BJ (cell line): ENCODE measurements around the gene COL27A1. TPM values are rescaled to one million over a fixed set of nuclear protein-coding genes. Genes with fewer than 3 reads are reported as not detected.
"Not testable (repeated sequence)": the region's sequence is repeated elsewhere in the genome, so short reads cannot be mapped to it uniquely, and the experiment has no call there.

Source experiments
- CTCF ChIA-PET: fragments of 350-600 bp; formaldehyde crosslinking; extraction: SDS; loops from one replicate; lab custom pipeline; 2021; ENCODE audit warnings: antibody characterized with exemption, inconsistent platforms; lab: Yijun Ruan, JAX
- POLR2A ChIA-PET: fragments of 300-600 bp; sonication (Branson Sonifier 250); formaldehyde crosslinking; extraction: SDS; loops from one replicate; lab custom pipeline; 2021; ENCODE audit warnings: antibody characterized with exemption; lab: Charles Lee
- DNase-seq: peaks from one replicate; pipeline ENCODE4 v3.0.0-alpha.2; 2011; ENCODE audit warnings: low read depth
- H3K27me3 ChIP-seq: 2 replicates; pipeline ENCODE4 v1.6.0; 2011; ENCODE audit warnings: low read length; ENCODE audit not compliant: control insufficient read depth, insufficient read depth
- H3K36me3 ChIP-seq: 2 replicates; pipeline ENCODE4 v1.5.1; 2011; ENCODE audit warnings: low read length; ENCODE audit not compliant: control insufficient read depth, insufficient read depth
- H3K4me3 ChIP-seq: 2 replicates; pipeline ENCODE4 v1.5.1; 2011; ENCODE audit warnings: low read depth, mild to moderate bottlenecking, control low read depth, low read length
- polyA plus RNA-seq: library from polyadenylated mRNA; depleted of rRNA; stranded (reverse); fragments of >200 nt; gene quantifications from 2 replicates; pipeline ENCODE4 v1.2.3, GENCODE V29; 2011
- TF ChIP-seq, protein P1 (sequence below): IDR thresholded peaks from 2 replicates; pipeline ENCODE4 v1.5.1; 2011; ENCODE audit warnings: low read depth, mild to moderate bottlenecking, control low read depth, inconsistent platforms, low read length, moderate library complexity; ENCODE audit not compliant: insufficient read depth

COL27A1 gene
- polyA plus RNA-seq, 1 experiment, result 16.6 TPM

DNA sequence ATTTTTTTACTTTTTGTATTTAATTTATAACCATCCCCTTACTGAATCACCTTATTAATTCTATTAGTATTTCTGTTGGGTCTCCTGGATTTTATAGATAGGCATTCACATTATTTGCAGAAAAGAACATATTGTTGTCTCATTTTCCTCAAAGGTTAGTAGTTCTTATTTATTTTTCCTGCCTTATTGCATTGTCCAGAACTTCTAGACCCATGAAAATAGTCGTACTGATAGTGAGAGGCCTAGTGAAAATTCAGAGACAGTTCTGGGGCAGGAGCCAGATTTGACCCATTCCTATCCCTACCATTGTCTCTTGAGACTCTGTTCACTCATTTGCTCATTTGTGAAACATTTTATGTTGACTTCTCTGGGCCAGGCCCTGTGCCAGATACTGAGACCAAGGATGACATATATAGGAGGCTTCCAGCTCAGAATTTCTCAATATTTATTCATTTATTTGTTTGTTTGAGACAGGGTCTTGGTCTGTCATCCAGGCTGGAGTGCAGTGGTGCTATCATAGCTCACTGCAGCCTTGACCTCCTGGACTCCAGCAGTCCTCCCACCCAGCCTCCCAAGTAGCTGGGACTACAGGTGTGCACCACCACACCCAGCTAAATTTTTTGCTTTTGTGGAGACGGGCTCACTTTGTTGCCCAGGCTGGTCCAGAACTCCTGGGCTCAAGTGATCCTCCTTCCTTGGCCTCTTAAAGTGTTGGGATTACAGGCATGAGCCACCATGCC is 34.7 kb downstream of the COL27A1 start:
- ChIA-PET CTCF (no interaction called here), POLR2A (no interaction called here)
- Histone ChIP-seq H3K27me3 (no peaks in the 10 kb centered on the region), H3K36me3 (peaks cover 19% of the 10 kb centered on the region), H3K4me3 (no peak overlapping the region)
- TF ChIP-seq, protein P1, sequence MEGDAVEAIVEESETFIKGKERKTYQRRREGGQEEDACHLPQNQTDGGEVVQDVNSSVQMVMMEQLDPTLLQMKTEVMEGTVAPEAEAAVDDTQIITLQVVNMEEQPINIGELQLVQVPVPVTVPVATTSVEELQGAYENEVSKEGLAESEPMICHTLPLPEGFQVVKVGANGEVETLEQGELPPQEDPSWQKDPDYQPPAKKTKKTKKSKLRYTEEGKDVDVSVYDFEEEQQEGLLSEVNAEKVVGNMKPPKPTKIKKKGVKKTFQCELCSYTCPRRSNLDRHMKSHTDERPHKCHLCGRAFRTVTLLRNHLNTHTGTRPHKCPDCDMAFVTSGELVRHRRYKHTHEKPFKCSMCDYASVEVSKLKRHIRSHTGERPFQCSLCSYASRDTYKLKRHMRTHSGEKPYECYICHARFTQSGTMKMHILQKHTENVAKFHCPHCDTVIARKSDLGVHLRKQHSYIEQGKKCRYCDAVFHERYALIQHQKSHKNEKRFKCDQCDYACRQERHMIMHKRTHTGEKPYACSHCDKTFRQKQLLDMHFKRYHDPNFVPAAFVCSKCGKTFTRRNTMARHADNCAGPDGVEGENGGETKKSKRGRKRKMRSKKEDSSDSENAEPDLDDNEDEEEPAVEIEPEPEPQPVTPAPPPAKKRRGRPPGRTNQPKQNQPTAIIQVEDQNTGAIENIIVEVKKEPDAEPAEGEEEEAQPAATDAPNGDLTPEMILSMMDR, result no peak
- DNase-seq, result no peak

DNA sequence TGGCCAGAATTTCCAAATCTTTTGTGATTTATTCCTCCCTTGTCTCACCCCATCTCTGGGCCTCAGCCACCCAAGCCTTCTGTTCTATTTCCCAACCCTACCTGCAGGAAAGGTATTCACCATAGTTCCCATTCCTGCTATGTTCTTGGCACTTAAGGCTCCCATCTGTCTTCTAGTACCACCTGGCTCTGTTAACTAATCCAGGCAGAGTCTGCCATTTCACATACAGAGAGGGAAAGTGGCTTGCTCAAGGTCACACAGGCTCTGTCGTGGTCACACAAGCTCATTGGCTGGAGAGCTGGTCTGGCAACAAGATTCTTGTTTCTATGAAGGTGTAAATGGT is 35.2 kb downstream of the COL27A1 start:
- TF ChIP-seq, protein P1, result no peak
- H3K4me3 ChIP-seq, result no peak overlapping the region
- no peaks in the 10 kb centered on the region for H3K27me3 ChIP-seq
- no peak for DNase-seq
- CTCF ChIA-PET, result no interaction called here
- POLR2A ChIA-PET, result no interaction called here
- H3K36me3 ChIP-seq, result peaks cover 18% of the 10 kb centered on the region

DNA sequence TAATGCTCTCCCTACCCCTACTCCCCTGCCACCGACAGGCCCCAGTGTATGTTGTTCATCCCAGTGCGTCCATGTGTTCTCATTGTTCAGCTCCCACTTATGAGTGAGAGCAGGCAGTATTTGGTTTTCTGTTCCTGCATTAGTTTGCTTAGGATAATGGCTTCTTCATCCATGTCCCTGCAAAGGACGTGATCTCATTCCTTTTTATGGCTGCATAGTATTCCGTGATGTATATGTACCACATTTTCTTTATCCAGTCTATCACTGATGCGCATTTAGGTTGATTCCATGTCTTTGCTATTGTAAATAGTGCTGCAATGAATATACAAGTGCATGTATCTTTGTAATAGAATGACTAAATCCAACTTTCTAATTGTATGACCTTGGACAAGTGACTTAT is 36.1 kb downstream of the COL27A1 start:
- POLR2A ChIA-PET, DNase-seq, H3K27me3 ChIP-seq, H3K4me3 ChIP-seq: not testable (repeated sequence)
- H3K36me3 ChIP-seq, result peaks cover 18% of the 10 kb centered on the region
- CTCF ChIA-PET, result interaction anchor here (0.6 kb wide), 1 partner anchor 93 kb away, joined by 3 read pairs; no protein-coding TSS in a partner anchor

DNA sequence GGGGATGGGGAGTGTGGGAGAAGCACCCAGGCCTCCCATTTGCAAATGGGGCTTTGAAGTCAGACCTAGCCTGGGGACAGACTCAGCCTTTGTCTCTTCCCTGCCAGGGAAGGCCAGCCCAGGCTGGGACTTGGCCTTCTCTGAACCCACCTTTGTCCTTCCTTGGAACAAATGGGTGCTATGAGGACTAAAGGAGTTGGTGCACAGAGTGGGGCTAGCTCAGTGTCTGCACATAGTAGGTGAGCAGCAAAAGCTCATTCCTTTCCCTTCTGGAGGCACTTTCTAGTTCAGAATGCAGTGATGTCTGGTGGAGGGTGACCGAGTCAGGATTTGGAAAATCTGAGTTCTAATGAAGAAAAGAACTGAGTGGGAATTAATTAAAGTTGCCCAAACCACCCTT is 37.2 kb downstream of the COL27A1 start:
- no peak overlapping the region for H3K4me3 ChIP-seq
- peaks cover 15% of the 10 kb centered on the region for H3K36me3 ChIP-seq
- POLR2A ChIA-PET, result no interaction called here
- CTCF ChIA-PET, result no interaction called here
- no peaks in the 10 kb centered on the region for H3K27me3 ChIP-seq
- TF ChIP-seq, protein P1, result no peak
- DNase-seq, result no peak

DNA sequence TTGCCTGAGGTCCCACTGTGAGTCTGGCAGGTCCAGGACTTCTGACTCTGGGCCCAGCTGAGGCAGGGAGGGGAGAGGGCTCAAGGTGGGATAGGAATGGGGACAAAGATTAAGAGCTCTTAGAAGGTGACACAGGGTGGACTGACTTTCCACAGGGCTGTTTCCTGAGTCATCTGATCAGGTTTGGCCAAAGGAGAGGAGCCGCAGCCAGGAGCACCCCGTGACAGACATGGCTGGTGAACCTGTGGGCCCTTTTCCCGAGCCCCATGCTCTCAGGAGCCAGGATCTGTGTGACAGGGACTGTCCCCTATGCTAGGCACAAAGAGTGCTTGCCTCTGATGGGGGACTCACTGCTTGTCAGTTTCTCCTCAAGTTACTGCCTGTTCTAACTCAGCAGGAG is 37.8 kb downstream of the COL27A1 start:
- H3K27me3 ChIP-seq, result no peaks in the 10 kb centered on the region
- peaks cover 15% of the 10 kb centered on the region for H3K36me3 ChIP-seq
- DNase-seq, result no peak
- POLR2A ChIA-PET, result no interaction called here
- TF ChIP-seq, protein P1, result no peak
- no peak overlapping the region for H3K4me3 ChIP-seq
- CTCF ChIA-PET, result interaction anchor here (1.0 kb wide), 1 partner anchor 84 kb away, joined by 3 read pairs; no protein-coding TSS in a partner anchor

DNA sequence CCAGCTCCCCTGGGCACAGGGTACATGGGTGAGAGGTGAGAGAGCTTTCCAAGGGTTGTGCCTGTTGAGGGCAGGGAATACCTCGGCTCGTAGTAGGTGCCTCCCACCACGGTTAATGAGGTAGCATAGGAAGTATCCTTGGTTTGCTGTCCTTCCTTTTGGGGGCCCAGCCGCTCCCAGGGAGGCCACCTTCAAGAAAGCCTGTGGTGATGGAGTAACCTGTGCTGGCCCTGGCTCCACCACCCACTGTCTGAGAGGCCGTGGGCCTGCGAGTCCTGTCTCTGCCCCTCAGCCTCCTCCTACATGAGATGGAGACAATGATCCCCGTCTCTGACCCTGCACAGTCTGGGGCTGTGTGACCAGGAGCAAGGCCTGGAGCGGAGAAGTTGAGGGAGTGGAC is 40.8 kb downstream of the COL27A1 start:
- no peak overlapping the region for H3K4me3 ChIP-seq
- peaks cover 14% of the 10 kb centered on the region for H3K36me3 ChIP-seq
- H3K27me3 ChIP-seq, result no peaks in the 10 kb centered on the region
- TF ChIP-seq, protein P1, result no peak
- CTCF ChIA-PET, result interaction anchor here (0.8 kb wide), 1 partner anchor 19 kb away, joined by 3 read pairs; no protein-coding TSS in a partner anchor
- no peak for DNase-seq
- POLR2A ChIA-PET, result no interaction called here
